Measurements from ENCODE around the gene INCA1.

INCA1 gene, protein sequence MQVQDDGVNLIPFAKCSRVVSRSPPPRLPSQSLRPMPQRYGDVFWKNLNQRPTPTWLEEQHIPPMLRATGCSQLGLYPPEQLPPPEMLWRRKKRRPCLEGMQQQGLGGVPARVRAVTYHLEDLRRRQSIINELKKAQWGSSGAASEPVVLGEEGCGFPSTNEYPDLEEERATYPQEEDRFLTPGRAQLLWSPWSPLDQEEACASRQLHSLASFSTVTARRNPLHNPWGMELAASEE

GRCh38 chr17:4997302-4998026 is at the start of gene INCA1, which contains the start of gene KIF1C:
Gene INCA1 (minus strand): TSS chr17:4997522. CDS start chr17:4994437, 3,085 bp downstream.
Gene KIF1C (plus strand): TSS chr17:4997950. CDS start chr17:5000247, 2,297 bp downstream.
- peak within 1 kb of the TSS; percentile 99 for H3K4me3 ChIP-seq
- peak within 1 kb of the TSS; percentile 90 to 95 for H3K27ac ChIP-seq
- TF ChIP-seq, protein P1, sequence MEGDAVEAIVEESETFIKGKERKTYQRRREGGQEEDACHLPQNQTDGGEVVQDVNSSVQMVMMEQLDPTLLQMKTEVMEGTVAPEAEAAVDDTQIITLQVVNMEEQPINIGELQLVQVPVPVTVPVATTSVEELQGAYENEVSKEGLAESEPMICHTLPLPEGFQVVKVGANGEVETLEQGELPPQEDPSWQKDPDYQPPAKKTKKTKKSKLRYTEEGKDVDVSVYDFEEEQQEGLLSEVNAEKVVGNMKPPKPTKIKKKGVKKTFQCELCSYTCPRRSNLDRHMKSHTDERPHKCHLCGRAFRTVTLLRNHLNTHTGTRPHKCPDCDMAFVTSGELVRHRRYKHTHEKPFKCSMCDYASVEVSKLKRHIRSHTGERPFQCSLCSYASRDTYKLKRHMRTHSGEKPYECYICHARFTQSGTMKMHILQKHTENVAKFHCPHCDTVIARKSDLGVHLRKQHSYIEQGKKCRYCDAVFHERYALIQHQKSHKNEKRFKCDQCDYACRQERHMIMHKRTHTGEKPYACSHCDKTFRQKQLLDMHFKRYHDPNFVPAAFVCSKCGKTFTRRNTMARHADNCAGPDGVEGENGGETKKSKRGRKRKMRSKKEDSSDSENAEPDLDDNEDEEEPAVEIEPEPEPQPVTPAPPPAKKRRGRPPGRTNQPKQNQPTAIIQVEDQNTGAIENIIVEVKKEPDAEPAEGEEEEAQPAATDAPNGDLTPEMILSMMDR (IDR thresholded peaks at IDR 0.05): no peak
- DNase-seq (ENCODE audit: low spot score): peak; percentile 94

DNA sequence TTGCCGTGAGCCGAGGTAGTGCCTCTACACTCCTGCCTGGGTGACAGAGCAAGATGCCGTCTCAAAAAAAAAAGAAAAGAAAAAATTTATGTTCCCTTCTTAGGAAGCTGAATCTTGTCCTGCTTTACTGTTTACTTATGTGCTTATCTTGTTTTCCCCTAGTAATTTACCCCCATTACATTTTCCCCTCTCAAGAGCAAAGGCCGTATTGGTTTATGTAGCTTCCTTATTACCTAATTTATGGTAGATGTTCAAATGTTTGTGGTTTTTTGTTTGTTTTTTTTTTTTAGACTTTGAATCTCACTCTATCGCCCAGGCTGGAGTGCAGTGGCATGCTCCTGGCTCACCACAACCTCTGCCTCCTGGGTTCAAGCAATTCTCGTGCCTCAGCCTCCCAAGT is 48.2 kb upstream of the INCA1 start:
- no peak overlapping the region for H3K4me3 ChIP-seq
- no peak for DNase-seq (ENCODE audit: low spot score)
- TF ChIP-seq, protein P1 (IDR thresholded peaks at IDR 0.05): no peak
- H3K27ac ChIP-seq: no peak overlapping the region

GRCh38 chr17:5044630-5045029 is 47.3 kb upstream of the INCA1 start:
- no peak for DNase-seq (ENCODE audit: low spot score)
- no peak overlapping the region for H3K27ac ChIP-seq
- TF ChIP-seq, protein P1 (IDR thresholded peaks at IDR 0.05): no peak
- no peak overlapping the region for H3K4me3 ChIP-seq

DNA sequence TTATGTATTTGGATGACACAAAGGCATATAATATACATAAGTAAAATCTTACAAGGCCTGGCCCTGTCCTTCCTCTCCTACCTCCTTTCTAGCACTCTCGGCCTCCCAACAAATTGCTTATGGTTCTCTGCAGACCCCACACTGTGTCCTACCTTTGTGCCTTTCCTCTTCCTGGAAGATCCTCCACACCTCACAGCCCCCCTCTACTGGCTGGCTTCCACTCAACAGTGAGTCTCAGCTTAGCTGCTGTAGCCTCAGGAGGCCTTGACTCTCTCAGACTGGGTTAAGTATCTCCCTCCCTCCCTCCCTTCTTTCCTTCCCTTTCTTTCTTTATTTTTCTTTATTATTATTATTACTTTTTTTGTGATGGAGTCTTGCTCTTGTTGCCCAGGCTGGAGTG is 46.2 kb upstream of the INCA1 start:
- H3K4me3 ChIP-seq: no peak overlapping the region
- no peak for DNase-seq (ENCODE audit: low spot score)
- H3K27ac ChIP-seq: no peak overlapping the region
- TF ChIP-seq, protein P1 (IDR thresholded peaks at IDR 0.05): no peak

DNA sequence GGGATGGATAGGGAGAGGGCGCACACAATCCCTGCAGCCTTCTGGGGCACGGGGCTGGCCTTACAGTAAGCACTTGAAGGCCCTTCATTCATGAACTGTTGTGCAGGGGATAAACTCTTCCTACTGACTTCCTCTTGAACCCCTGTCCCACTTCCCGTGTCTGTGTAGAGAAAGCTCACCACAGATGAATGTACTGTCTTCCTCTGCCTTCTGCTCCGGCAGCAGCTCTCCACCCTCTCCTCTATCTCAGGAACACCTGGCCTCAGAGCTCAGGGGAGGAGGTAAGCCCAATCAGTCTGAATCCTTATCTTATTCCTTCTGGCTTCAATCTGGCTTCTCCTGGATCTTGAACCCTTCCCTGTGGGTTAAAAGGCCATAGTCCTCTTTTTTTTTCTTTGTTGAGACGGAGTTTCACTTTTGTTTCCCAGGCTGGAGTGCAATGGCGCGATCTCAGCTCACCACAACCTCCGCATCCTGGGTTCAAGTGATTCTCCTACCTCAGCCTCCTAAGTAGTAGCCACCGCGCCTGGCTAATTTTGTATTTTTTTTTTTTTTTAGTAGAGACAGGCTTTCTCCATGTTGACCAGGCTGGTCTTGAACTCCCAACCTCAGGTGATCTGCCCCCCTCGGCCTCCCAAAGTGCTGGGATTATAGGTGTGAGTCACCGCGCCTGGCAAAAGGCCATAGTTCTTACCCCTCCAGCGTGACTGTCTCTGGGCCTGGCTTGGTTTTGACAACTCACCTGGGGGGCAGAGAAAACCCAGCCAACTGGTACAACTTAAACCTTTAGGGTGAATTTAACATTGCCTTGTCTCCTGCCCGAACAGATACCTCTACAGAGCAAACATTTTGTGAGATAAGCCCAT is 45.1 kb upstream of the INCA1 start:
- DNase-seq (ENCODE audit: low spot score): no peak
- H3K4me3 ChIP-seq: no peak overlapping the region
- H3K27ac ChIP-seq: no peak overlapping the region
- TF ChIP-seq, protein P1 (IDR thresholded peaks at IDR 0.05): no peak

- TF ChIP-seq, protein P1 (IDR thresholded peaks at IDR 0.05): no peak
- Histone ChIP-seq H3K4me3 (peak within 1 kb of the TSS; percentile 17), H3K27ac (no peak within 1 kb of the TSS)
- DNase-seq (ENCODE audit: low spot score): no peak
These were observed 38.0 kb upstream of the INCA1 start, which contains the start of gene SLC52A1 for GRCh38 chr17:5035315-5035714. Gene SLC52A1 (minus strand): TSS chr17:5035426. CDS start chr17:5034606, 820 bp downstream.
